GM12878 (cell line): ENCODE measurements around the gene CRB2. TPM values are rescaled to one million over a fixed set of nuclear protein-coding genes. Genes with fewer than 3 reads are reported as not detected.
A peak's percentile ranks its signal among the peaks of the same experiment; 100 is the strongest.

Experiments used
- ATAC-seq: fragments of 200-7000 bp; cut with Tn5 transposase; 3 replicates; pipeline ENCODE4 v1.9.1; 2020; ENCODE audit warnings: mild to moderate bottlenecking, moderate library complexity
- BruUV-seq: library from RNA; stranded (reverse); fragments of 400-500 nt; replicated peaks from 2 replicates; lab custom pipeline; 2021; lab: Mats Ljungman, UMichigan
- CTCF ChIA-PET: fragments of 300-600 bp; sonication (Branson Sonifier 250); formaldehyde crosslinking; extraction: SDS; loops from one replicate; lab custom pipeline; 2021; ENCODE audit warnings: inconsistent platforms; lab: Yijun Ruan, JAX
- POLR2A ChIA-PET: fragments of 350-600 bp; formaldehyde crosslinking; extraction: SDS; loops from one replicate; lab custom pipeline; 2021; ENCODE audit warnings: inconsistent platforms; lab: Charles Lee
- RAD21 ChIA-PET: fragments of 300-600 bp; sonication (Branson Sonifier 250); formaldehyde crosslinking; loops from one replicate; lab custom pipeline; 2023; ENCODE audit warnings: antibody characterized with exemption; ENCODE audit not compliant: unreplicated experiment; lab: Charles Lee
- SMC1A ChIA-PET: fragments of 300-600 bp; sonication (Branson Sonifier 250); formaldehyde crosslinking; loops from one replicate; lab custom pipeline; 2023; ENCODE audit not compliant: unreplicated experiment, uncharacterized antibody; lab: Charles Lee
- DNase-seq: peaks from one replicate; pipeline ENCODE4 v3.0.0-alpha.2; 2011; ENCODE audit warnings: low read depth, low spot score
- FAIRE-seq: peaks from 3 replicates; lab custom pipeline; 2011; peaks lifted over from hg19 to GRCh38; lab: Jason Lieb, UNC
- H2AFZ ChIP-seq: 2 replicates; pipeline ENCODE4 v1.6.0; 2011; ENCODE audit warnings: low read depth, low read length, control low read depth; ENCODE audit not compliant: control insufficient read depth
- H3K27ac ChIP-seq: 2 replicates; pipeline ENCODE4 v1.5.1; 2011; ENCODE audit warnings: control low read depth; ENCODE audit not compliant: control insufficient read depth, insufficient read depth
- H3K27me3 ChIP-seq, 2 experiments: replicated peaks in 1 of 2; 2 replicates each; pipeline versions ENCODE4 v1.6.0 to v1.6.1; 2011; ENCODE audit warnings: low read length in 1 of 2; ENCODE audit not compliant: control insufficient read depth in 2 of 2, insufficient read depth in 2 of 2
- H3K36me3 ChIP-seq, 2 experiments: 2 replicates each; pipeline ENCODE4 v1.5.1; 2011; ENCODE audit warnings: low read length in 1 of 2; ENCODE audit not compliant: control insufficient read depth in 2 of 2, insufficient read depth in 2 of 2
- H3K4me1 ChIP-seq: 2 replicates; pipeline ENCODE4 v1.6.1; 2011; ENCODE audit warnings: mild to moderate bottlenecking, low read length, moderate library complexity, mixed read lengths; ENCODE audit not compliant: control insufficient read depth, insufficient read depth
- H3K4me2 ChIP-seq: 2 replicates; pipeline ENCODE4 v1.6.0; 2011; ENCODE audit warnings: control low read depth; ENCODE audit not compliant: control insufficient read depth, insufficient read depth
- H3K4me3 ChIP-seq: fragments of 200-600 bp; sonication (generic); 2 replicates; pipeline ENCODE4 v1.5.1; 2016
- H3K79me2 ChIP-seq: 2 replicates; pipeline ENCODE4 v1.6.0; 2011; ENCODE audit warnings: low read length; ENCODE audit not compliant: control insufficient read depth, insufficient read depth
- H3K9ac ChIP-seq: 2 replicates; pipeline ENCODE4 v1.8.0; 2011; ENCODE audit warnings: low read length, control low read depth, mixed read lengths; ENCODE audit not compliant: control insufficient read depth, insufficient read depth
- H3K9me3 ChIP-seq: replicated peaks from 3 replicates; pipeline ENCODE4 v1.5.1; 2011; ENCODE audit warnings: mild to moderate bottlenecking, low read length; ENCODE audit not compliant: control insufficient read depth, insufficient read depth
- H4K20me1 ChIP-seq: 2 replicates; pipeline ENCODE4 v1.6.0; 2011; ENCODE audit not compliant: control insufficient read depth, insufficient read depth
- CTCF ChIP-seq, 3 experiments: IDR thresholded peaks in 2 of 3; conservative IDR thresholded peaks in 1 of 3; 2 replicates each; pipeline ENCODE4 v1.5.1; 2011; ENCODE audit warnings: low read depth in 3 of 3, low read length in 3 of 3, mild to moderate bottlenecking in 3 of 3, control low read depth in 2 of 3, moderate library complexity in 2 of 3, inconsistent platforms in 1 of 3, mixed read lengths in 1 of 3; ENCODE audit not compliant: control insufficient read depth in 2 of 3, insufficient read depth in 1 of 3; ENCODE audit errors: extremely low read depth in 1 of 3
- IRF4 ChIP-seq: IDR thresholded peaks from 2 replicates; pipeline ENCODE4 v1.6.1; 2011; ENCODE audit warnings: low read depth, low read length
- KAT2A ChIP-seq: conservative IDR thresholded peaks from 2 replicates; pipeline ENCODE4 v1.6.1; 2011; ENCODE audit warnings: low read depth, low read length; ENCODE audit not compliant: control insufficient read depth
- PKNOX1 ChIP-seq: fragments of 450-650 bp; IDR thresholded peaks from 2 replicates; pipeline ENCODE4 v1.6.1; 2016; ENCODE audit warnings: mild to moderate bottlenecking
- RUNX3 ChIP-seq: IDR thresholded peaks from 2 replicates; pipeline ENCODE4 v1.6.1; 2012; ENCODE audit warnings: low read length, inconsistent platforms
- SPI1 ChIP-seq: IDR thresholded peaks from 2 replicates; pipeline ENCODE4 v1.6.1; 2011; ENCODE audit warnings: low read depth, mild to moderate bottlenecking, low read length, moderate library complexity, borderline replicate concordance; ENCODE audit not compliant: insufficient read depth
- TCF12 ChIP-seq: IDR thresholded peaks from 2 replicates; pipeline ENCODE4 v1.6.1; 2011; ENCODE audit warnings: low read depth, mild to moderate bottlenecking, low read length
- USF2 ChIP-seq: IDR thresholded peaks from 2 replicates; pipeline ENCODE4 v1.6.1; 2011; ENCODE audit warnings: low read depth, low read length, improper control_type of control experiment, borderline replicate concordance
- YY1 ChIP-seq: IDR thresholded peaks from 2 replicates; pipeline ENCODE4 v1.6.1; 2011; ENCODE audit warnings: low read depth, mild to moderate bottlenecking, low read length
- ZNF622 ChIP-seq: fragments of 450-650 bp; IDR thresholded peaks from 2 replicates; pipeline ENCODE4 v1.6.1; 2017; ENCODE audit warnings: mild to moderate bottlenecking, inconsistent platforms
- WGBS: methylation state at CpG from one replicate; pipeline ENCODE4 v1.1.6; 2016; ENCODE audit warnings: low lambda C conversion rate; ENCODE audit not compliant: insufficient replicate concordance, insufficient coverage; ENCODE audit errors: missing lambda C conversion rate; 5-methylcytosine and 5-hydroxymethylcytosine counted together
- in situ Hi-C: fragments of 300-500 bp; cut with MboI; formaldehyde crosslinking; loops from 9 replicates; pipeline ENCODE4 v1.14.3; 2018; ENCODE audit warnings: mixed read lengths
- intact Hi-C: fragments of 100-400 bp; cut with micrococcal nuclease; formaldehyde crosslinking; loops from one replicate; pipeline ENCODE4 v1.14.2; 2022; ENCODE audit not compliant: unreplicated experiment
- polyA plus RNA-seq, 11 experiments: library from polyadenylated mRNA; depleted of rRNA in 4 of 11; unstranded in 6 of 11; stranded (reverse) in 5 of 11; fragments of >200 nt; fragmentation: Nextera tagmentation in 4 of 11; fragmentation: Illumina TruSeq in 1 of 11; extraction: Ambion mirVana in 4 of 11; extraction: Trizol in 1 of 11; gene quantifications; 1 replicate in 1 of 11; 2 replicates in 10 of 11; pipeline versions ENCODE4 v1.2.1 to v1.2.3, GENCODE V29; 2011 to 2016; ENCODE audit warnings: inconsistent platforms in 2 of 11, missing spikeins in 2 of 11, low read depth in 1 of 11
- total RNA-seq, 4 experiments: library from RNA; depleted of rRNA in 3 of 4; stranded (reverse); fragments of >200 nt in 3 of 4; fragmentation: Illumina TruSeq in 1 of 4; extraction: Trizol in 1 of 4; gene quantifications; 2 replicates each; pipeline versions ENCODE4 v1.2.1 to v1.2.3, GENCODE V29; 2013 to 2021

The CRB2 gene
- total and polyA plus RNA-seq, 10 of the 15 experiments (the other 5 are each of a cell fraction or from before 2014, with no cell fraction given), result 0.01 to 0.80 (median 0.23) TPM; not detected in 3

GRCh38 chr9:123425836-123426365, 69.9 kb downstream of the CRB2 start (continued):
- no peak for TF ChIP-seq USF2
- no peak for TF ChIP-seq KAT2A
- TF ChIP-seq TCF12, result no peak

GRCh38 chr9:123426406-123426805, 70.4 kb downstream of the CRB2 start:
- Histone ChIP-seq H3K36me3 (peaks cover 4 to 5% of the 10 kb centered on the region in 2 experiments; a peak in 2 of 4 replicates), H3K9me3 (no peaks in the 10 kb centered on the region; the same call in 2 of the 3 replicates), H4K20me1 (no peaks in the 10 kb centered on the region), H3K4me3 (no peak overlapping the region), H3K27me3 (no peaks in the 10 kb centered on the region), H3K79me2 (no peaks in the 10 kb centered on the region), H3K27ac (no peak overlapping the region; the same call in 1 of the 2 replicates), H3K4me1 (peaks cover 11% of the 10 kb centered on the region), H2AFZ (no peak overlapping the region), H3K4me2 (no peak overlapping the region), H3K9ac (no peak overlapping the region)
- intact Hi-C loops, result no loop called here
- ATAC-seq (peak; percentile 97), DNase-seq (peak; percentile 39), FAIRE-seq (peak; percentile 79)
- ChIA-PET POLR2A (interaction anchor here (0.5 kb wide), 1 partner anchor 67 kb away, joined by 7 read pairs; no protein-coding TSS in a partner anchor), SMC1A (interaction anchor here (0.7 to 1.9 kb wide), 5 partner anchors 16 to 663 kb away, joined by 3 to 8 read pairs (median 3); no protein-coding TSS in a partner anchor), CTCF (interaction anchor here (0.9 to 1.2 kb wide), 5 partner anchors 16 to 532 kb away, joined by 3 to 4 read pairs (median 3); no protein-coding TSS in a partner anchor), RAD21 (interaction anchor here (0.9 to 1.4 kb wide), 4 partner anchors 114 to 614 kb away, joined by 3 read pairs; no protein-coding TSS in a partner anchor)
- in situ Hi-C loops, result no loop called here
- WGBS, result 0% methylated on average over 2 of the region's 2 CpGs
- no TSS peak for BruUV-seq
- TF ChIP-seq PKNOX1 (no peak), YY1 (peak; percentile 59; the same call in 1 of the 2 replicates), IRF4 (peak; percentile 62), ZNF622 (no peak), CTCF (IDR thresholded peaks at IDR 0.05 in 2 of 3, conservative IDR thresholded peaks at IDR 0.05 in 1 of 3; ENCODE audit: control insufficient read depth in 2 of 3, extremely low read depth in 1 of 3, insufficient read depth in 1 of 3, low read depth in 3 of 3, low read length in 3 of 3) (0 out of 6 replicates have a peak, but pooled peaks of 2 of the 3 experiments have one; percentile 1 to 8), SPI1 (peak; percentile 96), RUNX3 (0 out of 2 replicates have a peak, but pooled peaks have one; percentile 18)
